ENCODE data around the gene HDAC7. TPM values are rescaled to one million over a fixed set of nuclear protein-coding genes. Genes with fewer than 3 reads are reported as not detected.
A peak's percentile ranks its signal among the peaks of the same experiment; 100 is the strongest.

Gene HDAC7
- total RNA-seq, 2 experiments from 2014 or later = 331 to 385 TPM

GRCh38 chr12:47787596-47788319 is 31.9 kb downstream of the HDAC7 start:
- no peaks in the 10 kb centered on the region for H3K9me3 Mint-ChIP-seq (ENCODE audit: low read depth)
- DNase-seq = no peak
- ChIA-PET POLR2A (no interaction called here), CTCF (interaction anchor here (0.6 to 2.5 kb wide), 7 partner anchors 10 to 53 kb away, joined by 3 to 11 read pairs (median 4); no protein-coding TSS in a partner anchor)
- H3K27me3 Mint-ChIP-seq = no peaks in the 10 kb centered on the region
- peaks cover 82% of the 10 kb centered on the region for H3K36me3 Mint-ChIP-seq (ENCODE audit: low read depth)
- peaks cover 29% of the 10 kb centered on the region for H3K4me1 Mint-ChIP-seq
- no peak for ATAC-seq
- peak overlapping the region; percentile 78 for H3K27ac Mint-ChIP-seq
- intact Hi-C loops (cut with DNase I, micrococcal nuclease) = no loop called here
- no peak overlapping the region for H3K4me3 Mint-ChIP-seq

- Mint-ChIP-seq H3K4me1 (peaks cover 32% of the 10 kb centered on the region), H3K4me3 (no peak overlapping the region), H3K36me3 (ENCODE audit: low read depth) (peaks cover 75% of the 10 kb centered on the region), H3K9me3 (ENCODE audit: low read depth) (no peaks in the 10 kb centered on the region), H3K27me3 (no peaks in the 10 kb centered on the region), H3K27ac (peak overlapping the region; percentile 78)
- no peak for ATAC-seq
- DNase-seq = no peak
- intact Hi-C loops (cut with DNase I, micrococcal nuclease) = no loop called here
- CTCF ChIA-PET = interaction anchor here (0.5 to 2.5 kb wide), 10 partner anchors 16 to 68 kb away, joined by 3 to 11 read pairs (median 4); no protein-coding TSS in a partner anchor
- POLR2A ChIA-PET = interaction anchor here (0.6 to 0.9 kb wide), 2 partner anchors 13 to 47 kb away, joined by 3 to 5 read pairs; partner anchors contain the start of gene SLC48A1
Observed at GRCh38 chr12:47786662-47787280, 32.9 kb downstream of the HDAC7 start.

GRCh38 chr12:47785887-47786661 is 33.6 kb downstream of the HDAC7 start:
- H3K36me3 Mint-ChIP-seq (ENCODE audit: low read depth) = peaks cover 73% of the 10 kb centered on the region
- intact Hi-C loops (cut with DNase I, micrococcal nuclease) = no loop called here
- H3K27ac Mint-ChIP-seq = peak overlapping the region; percentile 78
- peaks cover 32% of the 10 kb centered on the region for H3K4me1 Mint-ChIP-seq
- no peak overlapping the region for H3K4me3 Mint-ChIP-seq
- ATAC-seq (peak; percentile 36), DNase-seq (no peak)
- H3K27me3 Mint-ChIP-seq = no peaks in the 10 kb centered on the region
- ChIA-PET CTCF (interaction anchor here (0.5 to 1.6 kb wide), 8 partner anchors 9 to 68 kb away, joined by 3 to 6 read pairs (median 4); no protein-coding TSS in a partner anchor), POLR2A (interaction anchor here (0.6 to 0.9 kb wide), 2 partner anchors 13 to 48 kb away, joined by 3 to 5 read pairs; partner anchors contain the start of gene SLC48A1)
- no peaks in the 10 kb centered on the region for H3K9me3 Mint-ChIP-seq (ENCODE audit: low read depth)

DNA sequence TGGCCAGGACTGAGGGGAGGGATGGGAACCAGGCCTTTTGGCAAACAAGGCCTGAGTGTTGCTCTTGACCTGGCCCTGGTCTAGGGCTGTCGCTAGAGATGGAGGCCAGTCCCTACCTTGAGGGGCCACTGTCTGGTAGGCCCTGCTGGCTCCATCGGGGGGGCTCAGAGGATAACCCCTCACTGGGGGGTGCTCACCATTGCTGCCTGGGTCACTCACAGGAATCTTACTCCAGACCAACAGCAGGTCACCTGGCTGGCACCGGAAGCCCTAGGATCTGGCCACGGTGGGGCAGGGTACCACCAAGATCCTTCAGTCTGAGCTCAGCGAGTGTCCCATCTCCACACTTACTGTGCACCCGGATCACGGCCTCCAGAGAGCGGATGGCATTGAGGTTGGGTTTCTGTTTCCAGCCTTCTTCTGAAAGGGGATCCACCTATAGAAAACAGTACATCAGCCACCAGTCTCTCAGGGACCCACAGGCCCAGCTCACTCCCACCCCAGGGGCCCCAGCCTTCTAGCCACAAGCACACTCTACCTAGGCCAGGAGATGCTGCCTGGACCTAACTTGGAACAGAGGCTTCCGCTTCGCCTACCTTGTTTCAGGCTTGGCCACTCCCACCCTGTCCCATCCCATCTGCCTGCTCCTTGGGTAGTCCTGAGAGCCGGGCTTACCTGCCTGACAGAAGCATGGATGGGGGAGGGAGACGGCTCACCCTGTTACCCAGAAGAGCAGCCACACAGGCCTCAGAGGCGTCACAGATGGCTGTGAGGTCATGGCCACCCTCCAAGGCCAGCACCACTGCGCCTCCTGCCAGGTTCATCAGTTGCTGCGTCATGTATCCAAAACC is 34.4 kb downstream of the HDAC7 start:
- H3K36me3 Mint-ChIP-seq (ENCODE audit: low read depth) = peaks cover 66% of the 10 kb centered on the region

GRCh38 chr12:47783821-47784819 is 35.6 kb downstream of the HDAC7 start:
- intact Hi-C loops (cut with DNase I, micrococcal nuclease) = no loop called here
- peaks cover 34% of the 10 kb centered on the region for H3K4me1 Mint-ChIP-seq
- H3K4me3 Mint-ChIP-seq = no peak overlapping the region
- no peaks in the 10 kb centered on the region for H3K9me3 Mint-ChIP-seq (ENCODE audit: low read depth)
- POLR2A ChIA-PET = no interaction called here
- CTCF ChIA-PET = interaction anchor here (0.9 to 1.0 kb wide), 2 partner anchors 23 to 54 kb away, joined by 3 to 5 read pairs; no protein-coding TSS in a partner anchor
- no peaks in the 10 kb centered on the region for H3K27me3 Mint-ChIP-seq
- peaks cover 59% of the 10 kb centered on the region for H3K36me3 Mint-ChIP-seq (ENCODE audit: low read depth)
- ATAC-seq (no peak), DNase-seq (no peak)
- peak overlapping the region; percentile 78 for H3K27ac Mint-ChIP-seq

More for the DNA sequence above, 34.4 kb downstream of the HDAC7 start:
- no peaks in the 10 kb centered on the region for H3K9me3 Mint-ChIP-seq (ENCODE audit: low read depth)
- no peak overlapping the region for H3K4me3 Mint-ChIP-seq
- H3K4me1 Mint-ChIP-seq = peaks cover 32% of the 10 kb centered on the region
- DNase-seq (no peak), ATAC-seq (no peak)
- ChIA-PET POLR2A (interaction anchor here (0.9 kb wide), 1 partner anchor 49 kb away, joined by 3 read pairs; no protein-coding TSS in a partner anchor), CTCF (interaction anchor here (0.6 to 1.6 kb wide), 8 partner anchors 9 to 67 kb away, joined by 3 to 6 read pairs (median 4); no protein-coding TSS in a partner anchor)
- no peaks in the 10 kb centered on the region for H3K27me3 Mint-ChIP-seq
- H3K27ac Mint-ChIP-seq = peak overlapping the region; percentile 78
- intact Hi-C loops (cut with DNase I, micrococcal nuclease) = no loop called here

DNA sequence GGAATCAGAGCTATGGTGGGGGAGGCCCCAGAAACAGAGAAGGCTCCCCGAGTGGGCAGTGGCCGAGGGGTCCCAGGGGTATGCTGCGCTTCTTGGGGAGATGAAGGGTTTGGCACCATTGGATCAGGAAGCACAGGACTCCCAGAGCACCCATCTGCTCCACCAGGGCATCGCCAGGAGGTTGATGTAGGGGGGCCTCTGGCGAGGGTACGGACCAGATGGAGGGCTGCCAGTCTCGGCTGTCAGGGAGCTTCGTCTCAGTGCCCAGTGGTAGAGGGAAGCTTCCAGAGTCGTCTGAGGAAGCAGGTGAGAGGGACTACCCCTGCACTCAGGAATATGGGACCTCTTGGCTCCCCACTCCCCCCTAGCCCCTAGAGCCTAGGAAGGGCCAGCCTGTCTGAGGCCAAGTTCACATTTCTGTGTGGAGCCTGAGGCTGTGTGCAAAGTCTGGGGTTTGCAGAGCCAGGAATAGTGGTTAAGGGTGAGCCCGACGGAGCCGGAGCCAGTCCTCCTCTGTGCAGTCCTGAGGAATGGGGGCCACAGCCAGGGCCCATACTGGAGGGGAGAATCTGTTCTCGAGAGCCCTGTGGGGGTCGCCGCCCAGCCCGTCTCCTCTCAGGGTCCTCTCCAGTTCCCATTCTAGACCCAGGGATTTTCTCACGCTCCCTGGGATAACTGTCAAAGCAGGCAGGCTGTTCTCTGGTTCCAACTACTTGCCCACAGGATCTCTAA is 36.5 kb downstream of the HDAC7 start:
- DNase-seq (no peak), ATAC-seq (no peak)
- no peaks in the 10 kb centered on the region for H3K27me3 Mint-ChIP-seq
- no peaks in the 10 kb centered on the region for H3K9me3 Mint-ChIP-seq (ENCODE audit: low read depth)
- intact Hi-C loops (cut with DNase I, micrococcal nuclease) = no loop called here
- CTCF ChIA-PET = interaction anchor here (7.1 to 18.7 kb wide), 3 partner anchors 15 to 54 kb away, joined by 85 to 449 read pairs (median 90); no protein-coding TSS in a partner anchor
- peak overlapping the region; percentile 7 for H3K27ac Mint-ChIP-seq
- H3K4me3 Mint-ChIP-seq = no peak overlapping the region
- peaks cover 32% of the 10 kb centered on the region for H3K4me1 Mint-ChIP-seq
- POLR2A ChIA-PET = no interaction called here
- peaks cover 50% of the 10 kb centered on the region for H3K36me3 Mint-ChIP-seq (ENCODE audit: low read depth)

- POLR2A ChIA-PET = interaction anchor here (1.0 kb wide), 1 partner anchor 63 kb away, joined by 3 read pairs; no protein-coding TSS in a partner anchor
- H3K27ac Mint-ChIP-seq = peak overlapping the region; percentile 7
- H3K27me3 Mint-ChIP-seq = no peaks in the 10 kb centered on the region
- peaks cover 24% of the 10 kb centered on the region for H3K4me1 Mint-ChIP-seq
- DNase-seq = no peak
- no peaks in the 10 kb centered on the region for H3K9me3 Mint-ChIP-seq (ENCODE audit: low read depth)
- CTCF ChIA-PET = interaction anchor here (0.8 to 18.7 kb wide), 6 partner anchors 10 to 66 kb away, joined by 5 to 449 read pairs (median 88); partner anchors contain the start of genes ENDOU, RPAP3 and SLC48A1
- no peak for ATAC-seq
- H3K4me3 Mint-ChIP-seq = no peak overlapping the region
- intact Hi-C loops (cut with DNase I, micrococcal nuclease) = no loop called here
- peaks cover 42% of the 10 kb centered on the region for H3K36me3 Mint-ChIP-seq (ENCODE audit: low read depth)
Observed at GRCh38 chr12:47782372-47782770, 37.3 kb downstream of the HDAC7 start.

DNA sequence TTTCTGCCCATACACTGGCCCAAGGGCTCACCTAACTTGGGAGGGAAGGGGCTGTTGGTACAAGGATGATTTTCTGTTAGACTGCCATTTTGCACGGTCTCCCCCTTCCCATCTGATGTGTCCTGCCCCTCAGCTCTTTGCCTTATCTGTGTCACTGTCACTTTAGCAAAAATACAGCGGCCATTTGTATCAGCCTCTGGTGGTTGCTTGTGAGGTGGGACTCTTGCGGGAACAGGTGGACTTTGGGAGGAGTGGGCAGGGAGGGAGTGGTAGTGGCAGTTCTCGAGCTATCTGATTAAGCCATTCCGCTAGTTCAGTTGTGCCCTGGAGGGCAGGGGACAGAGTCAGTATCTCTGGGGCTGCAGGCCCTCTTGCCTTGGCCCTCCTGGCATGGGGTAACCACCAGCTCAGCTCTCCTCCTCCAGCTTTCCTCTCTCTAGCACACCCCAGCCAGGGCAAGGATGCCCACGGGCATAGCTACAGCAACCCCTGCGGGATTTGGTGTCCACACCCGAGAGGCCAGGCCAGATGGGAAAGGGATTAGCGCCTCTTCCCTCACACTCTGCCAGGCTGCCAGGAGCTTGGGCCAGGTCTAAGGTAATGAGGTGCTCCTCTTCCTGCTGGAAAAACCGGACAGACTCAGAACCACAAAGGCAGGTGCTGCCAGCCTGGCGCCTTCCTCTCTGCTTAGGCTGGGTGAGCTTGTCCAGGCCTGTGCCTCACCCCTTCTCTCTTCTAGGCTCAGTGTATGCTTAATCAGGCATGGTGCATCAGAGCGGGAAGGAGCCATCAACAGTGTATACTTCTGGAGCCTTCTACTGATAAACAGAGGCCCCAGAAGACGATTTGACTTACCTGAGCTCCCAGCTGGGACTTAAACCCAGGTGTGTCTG is 38.0 kb downstream of the HDAC7 start:
- intact Hi-C loops (cut with DNase I, micrococcal nuclease) = no loop called here
- H3K9me3 Mint-ChIP-seq (ENCODE audit: low read depth) = no peaks in the 10 kb centered on the region
- peaks cover 19% of the 10 kb centered on the region for H3K4me1 Mint-ChIP-seq
- peaks cover 35% of the 10 kb centered on the region for H3K36me3 Mint-ChIP-seq (ENCODE audit: low read depth)
- H3K27me3 Mint-ChIP-seq = no peaks in the 10 kb centered on the region
- ATAC-seq (no peak), DNase-seq (no peak)
- CTCF ChIA-PET = interaction anchor here (0.6 to 18.7 kb wide), 9 partner anchors 9 to 189 kb away, joined by 3 to 449 read pairs (median 5); partner anchors contain the start of genes ENDOU, RPAP3 and SLC48A1
- peak overlapping the region; percentile 60 for H3K27ac Mint-ChIP-seq
- POLR2A ChIA-PET = interaction anchor here (0.5 to 1.0 kb wide), 2 partner anchors 63 to 87 kb away, joined by 3 to 4 read pairs; no protein-coding TSS in a partner anchor
- peak overlapping the region; percentile 16 for H3K4me3 Mint-ChIP-seq

Data from activated CD4-positive, alpha-beta T cell treated with anti-CD3 and anti-CD28 coated beads for 36 hours (primary cell).